HCT116 (cell line): ENCODE measurements around the gene MXD1. TPM values are rescaled to one million over a fixed set of nuclear protein-coding genes. Genes with fewer than 3 reads are reported as not detected.

Experiments used
- ATAC-seq: fragments of 200-7000 bp; cut with Tn5 transposase; 2 replicates; pipeline ENCODE4 v1.9.1; 2020; ENCODE audit warnings: mild to moderate bottlenecking, moderate library complexity
- BruUV-seq: library from RNA; stranded (reverse); fragments of 400-500 nt; replicated peaks from 2 replicates; lab custom pipeline; 2021; lab: Mats Ljungman, UMichigan
- CTCF ChIA-PET: fragments of 300-600 bp; sonication (Branson Sonifier 250); formaldehyde crosslinking; loops from one replicate; lab custom pipeline; 2021; ENCODE audit warnings: antibody characterized with exemption; lab: Charles Lee
- POLR2A ChIA-PET: fragments of 300-600, 350-600 bp; sonication (Branson Sonifier 250); formaldehyde crosslinking; loops from one replicate; lab custom pipeline; 2021; ENCODE audit warnings: antibody characterized with exemption; lab: Charles Lee
- RAD21 ChIA-PET, 2 experiments: fragments of 300-600 bp; sonication (Branson Sonifier 250); formaldehyde crosslinking; loops; one replicate each; lab custom pipeline; 2023; ENCODE audit warnings: low total read pairs in 2 of 2; ENCODE audit not compliant: uncharacterized antibody in 2 of 2, unreplicated experiment in 2 of 2, low non-redundant PET in 1 of 2; lab: Charles Lee
- DNase-seq: peaks from one replicate; pipeline ENCODE4 v3.0.0-alpha.2; 2010; ENCODE audit warnings: low read depth, low spot score
- H2AFZ ChIP-seq: fragments of 200-600 bp; shearing (Covaris generic), sonication (generic); 2 replicates; pipeline ENCODE4 v1.6.1; 2017; ENCODE audit warnings: low read depth, mixed run types, mixed read lengths, antibody characterized with exemption, low read length; ENCODE audit not compliant: poor library complexity, severe bottlenecking
- H3K27ac ChIP-seq: 2 replicates; pipeline ENCODE4 v1.5.1; 2012; ENCODE audit warnings: low read depth, low read length
- H3K27me3 ChIP-seq: fragments of 200-600 bp; sonication (generic); 2 replicates; pipeline ENCODE4 v1.6.1; 2016; ENCODE audit warnings: mixed run types, low read length, mixed read lengths; ENCODE audit not compliant: insufficient read depth
- H3K36me3 ChIP-seq, 2 experiments: fragments of 200-500 bp in 1 of 2; fragments of 200-600 bp in 1 of 2; sonication (Bioruptor generic) in 1 of 2; sonication (generic) in 1 of 2; 2 replicates each; pipeline versions ENCODE4 v1.5.1 to v1.6.1; 2014 to 2016; ENCODE audit warnings: low read length in 2 of 2, inconsistent platforms in 1 of 2, mixed read lengths in 1 of 2, mixed run types in 1 of 2; ENCODE audit not compliant: insufficient read depth in 2 of 2, control insufficient read depth in 1 of 2
- H3K4me1 ChIP-seq, 2 experiments: fragments of 200-600 bp in 1 of 2; sonication (generic) in 1 of 2; 2 replicates each; pipeline versions ENCODE4 v1.5.1 to v1.6.1; 2012 to 2017; ENCODE audit warnings: low read length in 2 of 2, inconsistent platforms in 1 of 2, mild to moderate bottlenecking in 1 of 2, mixed read lengths in 1 of 2, mixed run types in 1 of 2, moderate library complexity in 1 of 2; ENCODE audit not compliant: insufficient read depth in 2 of 2, control insufficient read depth in 1 of 2
- H3K4me2 ChIP-seq: fragments of 200-600 bp; sonication (generic); 2 replicates; pipeline ENCODE4 v1.6.1; 2017; ENCODE audit warnings: mixed run types, low read length, mixed read lengths
- H3K4me3 ChIP-seq, 2 experiments: fragments of 200-600 bp in 1 of 2; sonication (generic) in 1 of 2; replicated peaks in 1 of 2; 2 replicates each; pipeline ENCODE4 v1.5.1; 2011 to 2016; ENCODE audit warnings: low read length in 2 of 2, control low read depth in 1 of 2, low read depth in 1 of 2, mild to moderate bottlenecking in 1 of 2, mixed read lengths in 1 of 2, mixed run types in 1 of 2
- H3K79me2 ChIP-seq: fragments of 200-600 bp; sonication (generic); 2 replicates; pipeline ENCODE4 v1.6.1; 2017; ENCODE audit warnings: mild to moderate bottlenecking, mixed run types, low read length, moderate library complexity, mixed read lengths; ENCODE audit not compliant: insufficient read depth
- H3K9ac ChIP-seq: fragments of 200-600 bp; sonication (generic); 2 replicates; pipeline ENCODE4 v1.6.1; 2016; ENCODE audit warnings: low read length, mixed read lengths
- H3K9me2 ChIP-seq: fragments of 200-600 bp; sonication (generic), shearing (Covaris generic); 2 replicates; pipeline ENCODE4 v1.6.1; 2017; ENCODE audit warnings: mixed run types, mild to moderate bottlenecking, moderate library complexity; ENCODE audit not compliant: insufficient read depth
- H3K9me3 ChIP-seq, 2 experiments: fragments of 200-500 bp in 1 of 2; fragments of 200-600 bp in 1 of 2; sonication (Bioruptor generic) in 1 of 2; sonication (generic) in 1 of 2; 2 replicates each; pipeline ENCODE4 v1.6.1; 2014 to 2017; ENCODE audit warnings: low read length in 2 of 2, mixed read lengths in 2 of 2, inconsistent platforms in 1 of 2, low read depth in 1 of 2, mild to moderate bottlenecking in 1 of 2, mixed run types in 1 of 2, moderate library complexity in 1 of 2; ENCODE audit not compliant: control insufficient read depth in 1 of 2, insufficient read depth in 1 of 2
- H4K20me1 ChIP-seq: fragments of 200-600 bp; sonication (generic), shearing (Covaris generic); 2 replicates; pipeline ENCODE4 v1.6.1; 2017; ENCODE audit warnings: mixed run types, mild to moderate bottlenecking, moderate library complexity; ENCODE audit not compliant: insufficient read depth
- CEBPB ChIP-seq: IDR thresholded peaks from 2 replicates; pipeline ENCODE4 v1.6.1; 2012; ENCODE audit warnings: low read depth
- EGR1 ChIP-seq: IDR thresholded peaks from 2 replicates; pipeline ENCODE4 v1.6.1; 2012; ENCODE audit warnings: low read depth
- EZH2 ChIP-seq: fragments of 200-600 bp; sonication (generic); IDR thresholded peaks from 2 replicates; pipeline ENCODE4 v1.6.1; 2017; ENCODE audit warnings: antibody characterized with exemption, mixed run types
- EZH2phosphoT487 ChIP-seq: fragments of 200-600 bp; IDR thresholded peaks from 2 replicates; pipeline ENCODE4 v1.6.1; 2018; ENCODE audit warnings: antibody characterized with exemption, borderline replicate concordance
- FOSL1 ChIP-seq: IDR thresholded peaks from 2 replicates; pipeline ENCODE4 v1.6.1; 2012; ENCODE audit warnings: low read depth
- JUND ChIP-seq: IDR thresholded peaks from 2 replicates; pipeline ENCODE4 v1.6.1; 2012
- MAX ChIP-seq: IDR thresholded peaks from 2 replicates; pipeline ENCODE4 v1.6.1; 2012
- POLR2AphosphoS5 ChIP-seq: IDR thresholded peaks from 2 replicates; pipeline ENCODE4 v1.6.1; 2011; ENCODE audit warnings: mild to moderate bottlenecking, low read depth, low read length, moderate library complexity
- RAD21 ChIP-seq: IDR thresholded peaks from 2 replicates; pipeline ENCODE4 v1.6.1; 2012; ENCODE audit warnings: low read depth, mild to moderate bottlenecking
- REST ChIP-seq: IDR thresholded peaks from 2 replicates; pipeline ENCODE4 v1.6.1; 2012; ENCODE audit warnings: low read depth
- SIN3A ChIP-seq: IDR thresholded peaks from 2 replicates; pipeline ENCODE4 v1.6.1; 2012; ENCODE audit warnings: low read depth
- SP1 ChIP-seq: IDR thresholded peaks from 2 replicates; pipeline ENCODE4 v1.6.1; 2012; ENCODE audit warnings: low read depth
- SRF ChIP-seq: IDR thresholded peaks from 2 replicates; pipeline ENCODE4 v1.6.1; 2012; ENCODE audit warnings: low read depth
- TCF7L2 ChIP-seq: IDR thresholded peaks from 2 replicates; pipeline ENCODE4 v1.7.0; 2011; ENCODE audit warnings: borderline replicate concordance, inconsistent platforms; ENCODE audit not compliant: insufficient read depth, insufficient read length; ENCODE audit errors: extremely low read depth
- YY1 ChIP-seq: IDR thresholded peaks from 2 replicates; pipeline ENCODE4 v1.6.1; 2011; ENCODE audit warnings: low read length, low read depth, moderate library complexity, mild to moderate bottlenecking; ENCODE audit not compliant: insufficient replicate concordance; ENCODE audit errors: extremely low read depth
- ZFX ChIP-seq: fragments of 450-650 bp; IDR thresholded peaks from 2 replicates; pipeline ENCODE4 v1.6.1; 2017
- intact Hi-C: fragments of 100-400 bp; cut with micrococcal nuclease; formaldehyde crosslinking; loops from 2 replicates; pipeline ENCODE4 v1.10.0; 2022
- total RNA-seq: library from RNA; stranded (reverse); gene quantifications from one replicate; pipeline ENCODE4 v1.2.1, GENCODE V29; 2021; ENCODE audit not compliant: unreplicated experiment

Gene MXD1
- total RNA-seq, 1 experiment from 2014 or later, result 10.3 TPM

GRCh38 chr2:69948963-69949645 is 34.2 kb downstream of the MXD1 start:
- H3K4me1 ChIP-seq, result peaks cover 19 to 28% of the 10 kb centered on the region in 2 experiments
- H4K20me1 ChIP-seq, result no peaks in the 10 kb centered on the region
- no peaks in the 10 kb centered on the region for H3K9me3 ChIP-seq
- no peaks in the 10 kb centered on the region for H3K36me3 ChIP-seq
- no peak overlapping the region for H3K4me3 ChIP-seq
- H3K9ac ChIP-seq, result no peak overlapping the region
- H3K79me2 ChIP-seq, result no peaks in the 10 kb centered on the region
- ChIA-PET POLR2A (no interaction called here), CTCF (no interaction called here), RAD21 (no interaction called here)
- no TSS peak for BruUV-seq
- H3K9me2 ChIP-seq, result no peaks in the 10 kb centered on the region
- no peak overlapping the region for H3K27ac ChIP-seq
- H3K4me2 ChIP-seq, result no peak overlapping the region
- ATAC-seq, result no peak
- no peak for TF ChIP-seq CEBPB
- no peak for TF ChIP-seq FOSL1
- no peak for TF ChIP-seq SRF
- TF ChIP-seq EGR1, result no peak
- no peak for TF ChIP-seq JUND
- no peak for TF ChIP-seq POLR2AphosphoS5
- TF ChIP-seq TCF7L2, result no peak
- TF ChIP-seq RAD21, result no peak
- intact Hi-C loops, result no loop called here
- no peaks in the 10 kb centered on the region for H3K27me3 ChIP-seq
- no peak overlapping the region for H2AFZ ChIP-seq
- no peak for DNase-seq

- BruUV-seq, result no TSS peak
- Histone ChIP-seq H2AFZ (no peak overlapping the region), H3K27me3 (no peaks in the 10 kb centered on the region), H3K4me2 (no peak overlapping the region), H3K9ac (no peak overlapping the region), H4K20me1 (no peaks in the 10 kb centered on the region), H3K4me3 (no peak overlapping the region)
- intact Hi-C loops, result no loop called here
- TF ChIP-seq ZFX (no peak), MAX (no peak), SP1 (no peak), RAD21 (no peak), TCF7L2 (no peak), EZH2 (no peak), YY1 (no peak), POLR2AphosphoS5 (no peak), SIN3A (no peak), JUND (no peak), FOSL1 (no peak), EZH2phosphoT487 (no peak), REST (no peak)
- TF ChIP-seq, all 23 proteins: peak for 0
- RAD21 ChIA-PET, result no interaction called here
- Histone ChIP-seq H3K36me3 (no peaks in the 10 kb centered on the region), H3K79me2 (no peaks in the 10 kb centered on the region), H3K9me3 (no peaks in the 10 kb centered on the region), H3K4me1 (peaks cover 19 to 28% of the 10 kb centered on the region in 2 experiments), H3K9me2 (no peaks in the 10 kb centered on the region), H3K27ac (no peak overlapping the region)
- POLR2A ChIA-PET, result no interaction called here
- CTCF ChIA-PET, result no interaction called here
- ATAC-seq (no peak), DNase-seq (no peak)
Measured at GRCh38 chr2:69950241-69950640, 35.3 kb downstream of the MXD1 start.
